HG03103 (cell line): ENCODE measurements around the gene RASGRF2.

Experiments
- ATAC-seq: cut with Tn5 transposase; IDR thresholded peaks from one replicate; pipeline ENCODE4 v1.9.1; 2021; ENCODE audit warnings: low read depth; ENCODE audit not compliant: unreplicated experiment

The RASGRF2 gene

GRCh38 chr5:80953587-80953986 lies 6.6 kb upstream of the RASGRF2 start:
- no peak for ATAC-seq

- ATAC-seq = no peak
These were observed 5.0 kb upstream of the RASGRF2 start for GRCh38 chr5:80955082-80955590.

GRCh38 chr5:80956272-80956671 lies 3.9 kb upstream of the RASGRF2 start:
- no peak for ATAC-seq

- ATAC-seq = no peak
These were observed 3.0 kb upstream of the RASGRF2 start for GRCh38 chr5:80957031-80957761.

GRCh38 chr5:80958616-80959015 lies 1.5 kb upstream of the RASGRF2 start:
- ATAC-seq = no peak

GRCh38 chr5:80959138-80959537 lies 1.0 kb upstream of the RASGRF2 start:
- ATAC-seq = no peak

- no peak for ATAC-seq
These were observed 590 bp downstream of the RASGRF2 start for GRCh38 chr5:80960531-80961375.

- ATAC-seq = no peak
These were observed 1.5 kb downstream of the RASGRF2 start for GRCh38 chr5:80961376-80962281.

GRCh38 chr5:80962630-80963520 lies 2.7 kb downstream of the RASGRF2 start:
- ATAC-seq = no peak

- ATAC-seq = no peak
These were observed 3.3 kb downstream of the RASGRF2 start for GRCh38 chr5:80963521-80963895.

GRCh38 chr5:80963966-80964481 lies 3.9 kb downstream of the RASGRF2 start:
- ATAC-seq = no peak

GRCh38 chr5:80964491-80964890 lies 4.3 kb downstream of the RASGRF2 start:
- ATAC-seq = no peak

GRCh38 chr5:80964919-80965318 lies 4.8 kb downstream of the RASGRF2 start:
- ATAC-seq = no peak

- ATAC-seq = no peak
These were observed 7.5 kb downstream of the RASGRF2 start for GRCh38 chr5:80967500-80968181.

GRCh38 chr5:80973027-80973426 lies 12.9 kb downstream of the RASGRF2 start:
- ATAC-seq = no peak

GRCh38 chr5:80975065-80975464 lies 14.9 kb downstream of the RASGRF2 start:
- ATAC-seq = no peak

GRCh38 chr5:80976985-80977384 lies 16.8 kb downstream of the RASGRF2 start:
- no peak for ATAC-seq

- ATAC-seq = no peak
These were observed 17.6 kb downstream of the RASGRF2 start for GRCh38 chr5:80977764-80978163.

- no peak for ATAC-seq
These were observed 18.7 kb downstream of the RASGRF2 start for GRCh38 chr5:80978772-80979317.
